ENCODE measurements around the gene GPR153.

DNA sequence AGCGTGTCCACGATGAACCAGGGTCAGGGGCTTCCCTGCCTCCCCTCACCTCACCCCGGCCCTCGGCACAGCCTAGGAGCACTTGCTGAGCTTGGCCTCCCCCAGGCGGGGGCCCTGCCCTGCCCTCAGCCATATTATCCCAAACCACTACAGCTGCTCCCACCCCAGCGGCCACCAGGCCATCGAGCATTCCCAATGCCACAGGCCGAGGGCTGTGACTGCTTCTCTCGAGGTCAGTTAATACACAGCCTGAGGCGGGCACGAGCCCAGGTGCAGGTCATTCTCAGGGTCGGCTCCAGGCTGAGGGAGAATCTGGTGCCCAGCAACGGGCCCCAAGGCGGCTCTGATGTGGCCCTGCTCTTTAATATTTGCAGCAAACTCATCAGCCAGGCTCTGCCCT, 8.4 kb upstream of the GPR153 start:
- TF ChIP-seq, protein P1, sequence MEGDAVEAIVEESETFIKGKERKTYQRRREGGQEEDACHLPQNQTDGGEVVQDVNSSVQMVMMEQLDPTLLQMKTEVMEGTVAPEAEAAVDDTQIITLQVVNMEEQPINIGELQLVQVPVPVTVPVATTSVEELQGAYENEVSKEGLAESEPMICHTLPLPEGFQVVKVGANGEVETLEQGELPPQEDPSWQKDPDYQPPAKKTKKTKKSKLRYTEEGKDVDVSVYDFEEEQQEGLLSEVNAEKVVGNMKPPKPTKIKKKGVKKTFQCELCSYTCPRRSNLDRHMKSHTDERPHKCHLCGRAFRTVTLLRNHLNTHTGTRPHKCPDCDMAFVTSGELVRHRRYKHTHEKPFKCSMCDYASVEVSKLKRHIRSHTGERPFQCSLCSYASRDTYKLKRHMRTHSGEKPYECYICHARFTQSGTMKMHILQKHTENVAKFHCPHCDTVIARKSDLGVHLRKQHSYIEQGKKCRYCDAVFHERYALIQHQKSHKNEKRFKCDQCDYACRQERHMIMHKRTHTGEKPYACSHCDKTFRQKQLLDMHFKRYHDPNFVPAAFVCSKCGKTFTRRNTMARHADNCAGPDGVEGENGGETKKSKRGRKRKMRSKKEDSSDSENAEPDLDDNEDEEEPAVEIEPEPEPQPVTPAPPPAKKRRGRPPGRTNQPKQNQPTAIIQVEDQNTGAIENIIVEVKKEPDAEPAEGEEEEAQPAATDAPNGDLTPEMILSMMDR (conservative IDR thresholded peaks at IDR 0.05 in 1 of 2, IDR thresholded peaks at IDR 0.05 in 1 of 2; ENCODE audit: low read depth in 1 of 2, low read length in 2 of 2), result no peak
- no peak for TF ChIP-seq EZH2 (IDR thresholded peaks at IDR 0.05; ENCODE audit: low read length, missing control alignments)
